ENCODE data around the gene TMEM212. TPM values are rescaled to one million over a fixed set of nuclear protein-coding genes. Genes with fewer than 3 reads are reported as not detected.

The TMEM212 gene
- total and polyA plus RNA-seq, 2 of the 13 experiments (the other 11 are each of a cell fraction or from before 2014, with no cell fraction given): not detected

- TF ChIP-seq ZNF318 (CRISPR knock-in tag; IDR thresholded peaks at IDR 0.05) (no peak), ZNF431 (CRISPR knock-in tag; IDR thresholded peaks at IDR 0.05; ENCODE audit: borderline replicate concordance, low read depth) (peak; percentile 40; the same call in 1 of the 2 replicates), SSRP1 (CRISPR knock-in tag; IDR thresholded peaks at IDR 0.05) (no peak; the same call in 1 of the 2 replicates), NAIF1 (CRISPR knock-in tag; IDR thresholded peaks at IDR 0.05; ENCODE audit: borderline replicate concordance) (peak; percentile 43; the same call in 1 of the 2 replicates), ZNF646 (CRISPR knock-in tag; IDR thresholded peaks at IDR 0.05) (no peak), PRDM10 (CRISPR knock-in tag; IDR thresholded peaks at IDR 0.05; ENCODE audit: low read depth) (peak; percentile 87), HDAC6 (IDR thresholded peaks at IDR 0.05; ENCODE audit: low read depth, low read length) (no peak), FOXK1 (CRISPR knock-in tag; IDR thresholded peaks at IDR 0.05; ENCODE audit: borderline replicate concordance, low read depth) (peak; percentile 94), ARID2 (CRISPR knock-in tag; IDR thresholded peaks at IDR 0.05; ENCODE audit: borderline replicate concordance) (no peak)
These were observed 2.1 kb upstream of the TMEM212 start (continued) for GRCh38 chr3:171840811-171841619.

All from HepG2 (cell line).